GM18873 (cell line): ENCODE data around the gene TNFRSF12A.
A peak's percentile ranks its signal among the peaks of the same experiment; 100 is the strongest.

Experiments
- ATAC-seq: cut with Tn5 transposase; IDR thresholded peaks from one replicate; pipeline ENCODE4 v1.9.1; 2021; ENCODE audit warnings: mild to moderate bottlenecking, moderate library complexity, moderate number of reproducible peaks; ENCODE audit not compliant: unreplicated experiment, low FRiP score

TNFRSF12A gene

DNA sequence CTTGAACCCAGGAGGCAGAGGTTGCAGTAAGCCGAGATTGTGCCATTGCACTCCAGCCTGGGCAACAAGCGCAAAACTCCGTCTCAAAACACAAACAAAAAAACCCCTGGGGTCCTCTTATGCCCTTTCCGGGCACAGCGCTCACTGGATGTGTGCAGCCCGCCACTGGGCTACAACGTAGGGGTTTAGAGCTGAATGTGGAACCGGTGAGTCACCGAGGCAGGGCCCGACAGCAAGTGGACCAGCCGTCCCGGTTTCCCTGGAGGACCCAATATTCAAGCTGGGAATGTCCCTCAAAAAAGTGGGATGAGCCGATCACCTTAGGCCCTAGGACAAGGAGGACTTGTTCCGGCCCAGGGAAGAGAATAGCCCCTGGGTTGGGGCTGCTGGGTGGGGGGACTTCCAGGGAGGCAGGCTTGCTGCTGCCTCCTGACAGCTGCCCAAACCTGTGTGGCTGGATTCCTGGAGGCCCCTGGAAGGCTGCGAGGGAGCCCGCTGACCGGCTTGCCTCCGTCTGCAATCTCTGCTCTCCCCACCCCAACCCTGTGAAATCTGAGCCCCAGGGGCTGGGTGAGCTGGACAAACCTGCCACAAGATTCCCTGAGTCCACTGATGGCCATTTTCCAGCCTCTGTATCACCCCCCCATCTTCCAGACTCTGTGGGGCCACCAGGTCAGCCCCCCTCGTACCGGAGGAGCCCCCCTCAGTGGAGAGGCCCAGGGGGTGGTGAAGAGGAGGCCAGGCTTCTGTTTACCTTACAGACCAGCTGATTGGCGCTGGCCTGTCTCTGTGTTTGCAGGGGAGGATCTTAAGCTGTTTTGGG lies 10.4 kb upstream of the TNFRSF12A start:
- no peak for ATAC-seq

DNA sequence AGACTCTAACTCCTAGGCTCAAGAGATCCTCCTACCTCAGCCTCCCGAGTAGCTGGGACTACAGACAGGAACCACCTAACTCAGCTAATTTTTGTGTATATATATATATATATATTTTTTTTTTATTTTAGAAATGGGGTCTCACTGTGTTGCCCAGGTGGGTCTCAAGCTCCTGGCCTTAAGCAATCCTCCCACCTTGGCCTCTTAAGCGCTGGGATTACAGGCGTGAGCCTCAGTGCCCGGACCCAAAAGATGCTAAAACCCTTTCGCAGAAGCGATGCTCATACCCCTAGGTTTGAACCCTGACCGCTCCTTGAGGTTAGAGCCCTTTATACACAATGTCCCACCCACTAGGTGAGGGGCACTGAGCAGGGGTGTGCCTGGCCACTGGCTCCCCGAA lies 9.7 kb upstream of the TNFRSF12A start:
- no peak for ATAC-seq

DNA sequence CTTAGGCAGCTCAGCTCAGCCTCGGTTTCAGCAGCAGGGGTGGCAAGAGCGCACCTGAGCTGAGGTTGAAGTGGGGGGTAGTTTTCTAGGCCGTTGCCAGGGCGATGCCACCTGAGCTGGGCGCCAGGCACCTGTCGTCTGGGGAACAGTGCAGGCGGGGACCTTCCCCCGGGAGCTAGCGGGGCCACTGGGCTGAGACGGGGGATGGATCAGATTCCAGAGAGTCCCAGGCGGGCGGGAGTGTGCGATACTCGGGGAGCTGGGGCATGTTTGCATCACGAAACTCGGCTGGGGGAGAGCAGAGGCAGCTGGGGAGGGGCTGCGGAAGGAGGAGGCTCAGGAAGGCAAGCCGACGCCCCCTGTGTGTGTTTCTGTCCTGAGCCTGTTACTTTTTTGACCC lies 7.9 kb upstream of the TNFRSF12A start:
- ATAC-seq, result no peak

DNA sequence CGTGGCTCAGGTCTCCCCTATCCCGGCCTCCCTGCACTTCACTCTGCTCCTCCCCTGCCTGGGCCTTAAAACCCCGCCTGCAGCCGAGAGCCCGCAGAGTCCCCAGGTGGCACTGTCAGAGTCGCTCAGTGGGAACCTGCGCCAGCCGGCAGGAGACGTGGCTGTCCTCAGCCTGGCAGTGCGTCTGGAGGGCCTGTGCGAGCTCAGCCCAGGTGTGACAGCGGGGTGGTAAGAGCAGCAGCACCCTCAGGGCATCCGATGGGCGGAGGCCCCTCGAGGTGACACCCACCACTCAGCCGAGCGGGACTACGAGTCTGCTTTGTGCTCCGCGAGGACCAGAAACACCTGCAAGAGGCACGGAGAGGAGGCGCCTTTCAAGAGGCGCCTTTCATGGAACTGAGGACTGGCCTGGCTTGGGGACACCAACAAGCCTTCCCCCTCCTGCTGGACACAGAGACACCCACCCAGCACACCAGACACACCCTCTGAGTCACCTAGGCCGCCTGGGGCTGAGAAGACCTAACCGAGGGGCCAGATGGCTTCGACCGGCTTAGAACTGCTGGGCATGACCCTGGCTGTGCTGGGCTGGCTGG lies 7.2 kb upstream of the TNFRSF12A start, which contains the start of gene CLDN9:
TSS of gene CLDN9 (plus strand) at position 96 of the 593 bp plus-strand sequence. CDS start at position 536, 440 bp downstream.
- ATAC-seq, result no peak

DNA sequence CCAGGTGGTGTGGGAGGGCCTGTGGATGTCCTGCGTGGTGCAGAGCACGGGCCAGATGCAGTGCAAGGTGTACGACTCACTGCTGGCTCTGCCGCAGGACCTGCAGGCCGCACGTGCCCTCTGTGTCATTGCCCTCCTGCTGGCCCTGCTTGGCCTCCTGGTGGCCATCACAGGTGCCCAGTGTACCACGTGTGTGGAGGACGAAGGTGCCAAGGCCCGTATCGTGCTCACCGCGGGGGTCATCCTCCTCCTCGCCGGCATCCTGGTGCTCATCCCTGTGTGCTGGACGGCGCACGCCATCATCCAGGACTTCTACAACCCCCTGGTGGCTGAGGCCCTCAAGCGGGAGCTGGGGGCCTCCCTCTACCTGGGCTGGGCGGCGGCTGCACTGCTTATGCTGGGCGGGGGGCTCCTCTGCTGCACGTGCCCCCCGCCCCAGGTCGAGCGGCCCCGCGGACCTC lies 6.6 kb upstream of the TNFRSF12A start:
- ATAC-seq, result no peak

DNA sequence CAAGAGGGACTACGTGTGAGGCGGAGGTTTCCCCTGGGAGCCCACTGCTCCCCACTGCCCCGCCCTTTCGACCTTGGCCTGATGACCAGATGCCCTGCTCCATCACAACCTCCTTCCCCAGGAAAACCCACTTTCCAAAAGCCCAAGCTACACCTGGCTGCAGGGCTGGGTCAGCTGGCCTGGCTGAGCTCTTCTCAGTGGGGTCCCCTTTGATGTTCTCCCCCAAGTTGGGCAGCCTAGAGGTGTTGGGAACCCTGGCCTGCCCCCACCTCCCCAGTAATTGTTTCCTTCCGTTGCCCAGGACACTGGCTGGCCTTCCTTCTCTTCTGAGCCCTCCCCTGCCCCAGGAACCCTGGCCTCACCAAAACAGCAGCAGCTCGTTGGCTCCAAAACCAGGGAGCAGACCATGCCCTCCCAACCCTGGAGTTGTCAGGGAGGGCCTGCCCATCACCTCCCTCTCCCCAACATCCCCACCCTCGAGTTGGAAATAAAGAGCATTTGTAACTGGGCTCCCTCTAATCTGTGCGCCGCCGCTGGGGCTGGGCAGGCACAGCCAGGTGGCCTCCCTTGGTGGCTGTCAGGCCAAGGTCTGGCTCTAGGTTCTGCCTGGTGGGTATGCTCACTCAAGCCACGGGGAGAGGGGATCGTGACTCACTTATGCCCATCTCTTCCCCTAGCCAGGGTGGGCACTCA lies 6.0 kb upstream of the TNFRSF12A start:
- no peak for ATAC-seq

DNA sequence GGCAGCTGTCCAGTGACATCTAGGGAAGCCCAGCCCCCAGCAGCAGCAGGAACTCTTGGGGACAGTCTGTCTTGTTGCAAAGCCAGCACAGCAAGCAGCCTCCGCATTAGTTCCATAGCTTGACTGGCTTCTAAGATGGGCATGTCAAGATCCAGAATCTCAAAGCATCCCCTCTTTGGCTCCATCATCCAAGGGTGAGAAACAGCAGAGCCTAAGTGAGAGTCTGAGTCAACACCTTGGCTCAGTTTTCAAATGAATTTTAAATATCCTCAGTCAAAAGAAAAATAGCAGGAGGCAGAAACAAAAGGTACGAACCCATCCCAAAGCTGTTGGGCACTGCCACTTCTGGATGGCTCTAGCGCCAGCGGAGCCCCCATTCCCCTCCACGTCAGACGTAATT lies 5.2 kb upstream of the TNFRSF12A start:
- no peak for ATAC-seq

DNA sequence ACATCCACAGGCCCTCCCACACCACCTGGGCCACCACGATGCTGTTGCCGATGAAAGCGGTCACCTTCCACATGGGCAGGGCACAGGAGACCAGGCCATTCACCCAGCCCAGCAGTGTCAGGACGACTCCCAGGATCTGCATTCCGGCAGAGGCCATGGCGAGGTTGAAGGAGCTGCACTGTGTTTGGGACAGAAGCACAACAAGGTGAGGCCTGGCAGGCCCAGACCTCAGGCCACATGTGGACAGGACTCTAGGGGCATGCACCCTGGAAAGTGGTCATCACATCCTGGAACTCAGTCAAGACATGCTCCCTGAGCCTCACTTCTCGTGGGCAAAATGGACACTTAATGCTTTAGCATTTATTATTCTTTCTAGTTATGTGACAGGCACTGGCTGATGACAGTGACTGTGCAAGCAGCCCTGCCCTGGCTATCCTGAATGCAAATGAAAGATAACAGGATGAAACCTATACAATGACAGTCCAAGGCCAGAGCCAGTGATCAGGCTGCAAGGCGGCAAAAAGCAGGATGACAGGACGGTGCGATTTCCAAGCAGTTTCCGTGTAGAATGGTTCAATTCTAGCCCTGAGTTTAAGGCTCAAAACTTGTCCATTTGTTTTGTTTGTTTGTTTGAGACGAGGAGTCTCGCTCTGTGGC lies 4.2 kb upstream of the TNFRSF12A start:
- no peak for ATAC-seq

DNA sequence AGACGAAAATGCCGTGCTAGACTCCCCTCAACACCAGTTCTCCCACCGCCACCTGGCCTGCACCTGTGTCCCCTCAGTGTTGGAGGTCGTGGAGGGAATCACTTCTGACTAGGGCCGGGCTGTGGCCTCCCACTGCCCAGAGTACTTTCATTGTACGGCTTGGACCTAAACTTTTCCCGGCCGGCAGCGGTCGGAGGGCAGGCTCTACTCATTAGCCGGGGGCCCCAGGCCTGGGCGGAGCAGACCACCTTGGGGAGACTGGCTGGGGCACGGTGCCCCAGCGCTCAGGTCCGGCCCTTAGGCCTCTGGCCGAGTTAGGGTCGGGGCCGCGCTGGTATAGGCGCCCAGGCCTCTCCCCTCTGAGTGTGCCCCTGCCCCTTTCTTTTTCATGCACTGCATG lies 2.8 kb upstream of the TNFRSF12A start:
- ATAC-seq, result no peak

DNA sequence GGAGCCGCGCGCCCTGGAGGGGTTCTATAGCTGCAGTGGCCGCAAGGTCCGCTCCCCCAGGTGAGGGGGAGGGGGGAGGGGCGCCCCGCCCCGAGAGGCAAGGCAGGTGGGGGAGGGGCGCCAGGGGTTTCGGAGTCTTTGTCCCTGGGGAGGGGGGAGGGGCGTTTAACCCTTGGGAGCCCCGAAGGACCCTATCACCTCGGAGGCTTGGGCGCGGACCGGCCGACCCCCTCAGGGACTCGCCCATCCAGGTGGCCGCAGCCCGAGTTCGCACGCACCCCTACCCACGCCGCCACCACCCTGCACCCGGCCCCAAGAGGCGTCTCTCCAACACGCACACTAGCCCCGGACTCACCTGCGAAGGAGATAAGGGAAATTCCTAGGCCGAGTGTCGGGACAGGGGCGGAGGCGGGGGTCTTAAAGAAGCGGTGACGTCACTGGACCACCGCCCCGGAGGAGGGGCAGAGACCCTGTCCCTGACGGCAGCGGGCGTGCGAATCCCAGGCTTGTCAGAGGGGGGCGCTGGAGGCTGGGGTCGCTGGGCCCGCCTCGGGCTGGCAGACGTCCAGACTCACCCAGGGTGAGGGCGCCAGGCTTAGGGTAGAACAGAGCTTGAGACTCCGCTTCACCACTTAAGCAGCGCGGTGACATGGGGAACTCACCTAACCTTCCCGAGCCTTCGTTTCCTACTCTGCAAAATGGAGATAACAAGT lies 2.2 kb upstream of the TNFRSF12A start, which contains the start of gene CLDN6:
TSS of gene CLDN6 (minus strand) at position 390 of the 713 bp plus-strand sequence. CDS start 2,162 bp downstream, outside the sequence.
- no peak for ATAC-seq

DNA sequence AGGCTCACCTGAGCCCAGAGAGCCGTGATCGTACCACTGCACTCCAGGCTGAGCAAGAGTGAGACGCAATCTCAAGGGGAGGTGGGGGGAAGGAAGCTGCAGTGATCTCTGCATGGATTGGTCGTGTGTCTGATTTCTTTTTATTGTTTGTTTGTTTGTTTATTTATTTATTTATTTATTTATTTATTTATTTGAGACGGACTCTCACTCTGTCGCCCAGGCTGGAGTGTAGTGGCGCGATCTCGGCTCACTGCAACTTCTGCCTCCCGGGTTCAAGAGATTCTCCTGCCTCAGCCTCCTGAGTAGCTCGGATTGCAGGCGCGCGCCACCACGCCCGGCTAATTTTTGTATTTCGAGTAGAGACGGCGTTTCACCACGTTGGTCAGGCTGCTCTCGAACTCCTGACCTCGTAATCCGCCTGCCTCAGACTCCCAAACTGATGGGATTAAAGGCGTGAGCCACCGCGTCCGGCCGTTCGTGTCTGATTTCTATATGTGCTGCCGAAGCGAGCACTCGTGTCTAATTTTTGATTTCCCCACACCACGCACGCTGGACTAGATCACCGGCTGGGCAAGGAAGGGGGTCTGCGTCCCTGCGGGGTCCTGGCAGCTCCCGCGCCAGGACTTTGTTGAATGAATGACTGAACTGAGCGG lies 448 bp upstream of the TNFRSF12A start:
- ATAC-seq, result no peak

DNA sequence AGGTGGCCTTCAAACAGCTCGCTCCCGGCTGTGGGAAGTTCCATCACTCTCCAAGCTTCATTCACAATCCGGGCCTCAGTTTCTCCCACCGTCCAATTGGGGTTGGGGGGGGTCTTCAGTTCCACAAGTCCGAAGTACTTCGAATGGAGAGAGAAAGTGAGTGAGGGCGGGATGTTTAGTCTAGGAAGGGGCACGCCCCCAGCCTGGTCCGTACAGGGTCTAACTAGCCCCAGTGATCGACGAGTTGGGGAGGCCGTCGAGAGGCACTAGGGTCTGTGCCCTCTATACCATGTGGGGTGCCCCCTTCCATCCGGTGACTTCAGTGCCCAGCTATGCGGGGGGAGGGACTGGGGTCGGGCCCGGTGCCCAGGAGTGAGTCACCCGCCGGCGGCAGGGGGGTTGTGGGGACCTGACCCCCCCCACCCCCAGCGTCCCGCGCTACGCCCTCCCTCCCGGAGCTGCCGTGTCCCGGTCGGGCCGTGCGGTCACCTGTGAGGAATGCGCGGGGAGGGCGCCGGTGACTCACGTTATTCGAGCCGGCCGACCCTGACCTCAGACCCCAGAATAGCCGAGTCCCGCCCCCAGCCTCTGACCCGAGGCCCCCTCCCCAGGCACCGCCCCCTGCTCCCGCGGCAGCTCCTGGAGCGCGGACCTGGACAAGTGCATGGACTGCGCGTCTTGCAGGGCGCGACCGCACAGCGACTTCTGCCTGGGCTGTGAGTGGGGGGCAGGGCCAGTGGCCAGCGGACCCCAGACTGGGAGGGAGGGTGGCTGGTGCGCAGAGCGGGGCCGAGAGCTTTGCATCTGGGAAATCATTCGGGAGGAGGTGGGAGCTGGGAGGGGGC lies 658 bp downstream of the TNFRSF12A start:
- ATAC-seq, result no peak

DNA sequence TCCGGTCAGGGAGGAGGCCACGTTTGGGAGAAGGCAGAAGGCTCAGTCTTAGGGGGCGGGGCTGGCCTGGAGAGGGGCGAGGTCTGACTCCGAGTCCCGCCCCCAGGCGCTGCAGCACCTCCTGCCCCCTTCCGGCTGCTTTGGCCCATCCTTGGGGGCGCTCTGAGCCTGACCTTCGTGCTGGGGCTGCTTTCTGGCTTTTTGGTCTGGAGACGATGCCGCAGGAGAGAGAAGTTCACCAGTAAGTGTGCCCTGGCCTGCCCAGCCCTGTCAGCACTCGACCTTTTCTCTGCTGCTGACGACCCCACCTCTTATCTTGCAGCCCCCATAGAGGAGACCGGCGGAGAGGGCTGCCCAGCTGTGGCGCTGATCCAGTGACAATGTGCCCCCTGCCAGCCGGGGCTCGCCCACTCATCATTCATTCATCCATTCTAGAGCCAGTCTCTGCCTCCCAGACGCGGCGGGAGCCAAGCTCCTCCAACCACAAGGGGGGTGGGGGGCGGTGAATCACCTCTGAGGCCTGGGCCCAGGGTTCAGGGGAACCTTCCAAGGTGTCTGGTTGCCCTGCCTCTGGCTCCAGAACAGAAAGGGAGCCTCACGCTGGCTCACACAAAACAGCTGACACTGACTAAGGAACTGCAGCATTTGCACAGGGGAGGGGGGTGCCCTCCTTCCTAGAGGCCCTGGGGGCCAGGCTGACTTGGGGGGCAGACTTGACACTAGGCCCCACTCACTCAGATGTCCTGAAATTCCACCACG lies 1.5 kb downstream of the TNFRSF12A start:
- no peak for ATAC-seq

DNA sequence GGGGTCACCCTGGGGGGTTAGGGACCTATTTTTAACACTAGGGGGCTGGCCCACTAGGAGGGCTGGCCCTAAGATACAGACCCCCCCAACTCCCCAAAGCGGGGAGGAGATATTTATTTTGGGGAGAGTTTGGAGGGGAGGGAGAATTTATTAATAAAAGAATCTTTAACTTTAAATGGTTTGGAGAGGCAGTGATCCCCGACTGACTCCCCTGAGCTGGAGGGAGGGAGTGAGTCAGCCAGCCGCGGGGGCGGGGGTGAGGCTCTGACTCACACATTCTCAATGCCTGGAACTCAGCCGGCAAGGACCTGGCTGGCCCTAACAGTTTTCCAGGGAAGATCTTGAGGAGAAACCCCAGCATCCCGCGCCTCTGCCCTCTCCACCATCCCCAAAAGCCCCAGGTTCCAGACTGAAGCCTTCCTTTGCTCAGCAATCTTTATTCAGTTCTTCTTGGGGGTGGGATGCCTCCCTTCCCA lies 2.1 kb downstream of the TNFRSF12A start:
- no peak for ATAC-seq

DNA sequence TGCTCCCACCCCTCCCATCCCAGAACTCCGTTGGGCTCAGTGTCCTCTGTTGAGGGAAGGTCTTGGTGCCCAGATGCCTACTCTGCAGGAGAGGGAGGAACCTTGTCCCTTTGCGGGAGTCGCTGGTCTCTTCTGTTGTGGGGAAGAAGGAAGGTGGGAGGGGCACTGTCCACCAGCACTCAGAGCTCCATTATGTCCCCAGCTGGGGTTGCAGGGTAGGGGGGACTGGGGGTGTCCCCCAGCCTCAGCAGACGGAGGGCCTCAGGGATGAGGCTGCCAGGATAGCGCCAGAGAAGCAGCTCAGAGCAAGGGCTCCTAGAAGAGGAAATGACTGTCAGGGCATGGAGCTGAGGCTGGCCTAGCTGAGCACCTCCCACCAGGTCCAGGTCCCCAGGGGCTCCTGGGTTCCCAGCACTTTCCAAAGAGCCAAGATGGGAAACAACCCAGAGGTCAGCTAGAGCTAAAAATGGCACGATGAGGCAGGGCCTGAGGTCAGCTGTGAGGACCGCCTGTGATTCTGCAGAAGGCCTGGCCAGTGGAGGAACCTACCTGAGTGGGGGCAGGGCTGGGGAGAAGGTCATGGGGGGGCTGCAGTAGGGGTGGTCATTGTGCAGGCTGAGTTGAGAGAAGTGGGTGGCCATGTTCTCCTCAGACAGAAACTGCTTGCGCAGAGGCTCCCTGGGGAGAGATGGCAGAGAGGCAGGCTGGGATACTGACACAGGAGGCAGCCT lies 2.7 kb downstream of the TNFRSF12A start:
- no peak for ATAC-seq

DNA sequence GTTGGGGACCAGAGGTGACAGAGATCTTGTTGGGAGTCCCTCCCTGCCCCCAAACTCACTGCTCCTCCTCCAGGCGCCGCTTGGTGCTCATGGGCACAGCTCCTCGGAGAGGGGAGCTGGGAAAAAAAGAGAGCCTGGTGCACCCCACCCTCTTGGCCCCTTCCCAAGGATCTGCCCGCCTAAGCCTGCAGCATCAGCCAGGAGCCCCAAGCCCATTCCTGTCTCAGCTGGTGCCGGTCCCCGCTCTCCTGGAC lies 3.2 kb downstream of the TNFRSF12A start:
- ATAC-seq, result no peak

DNA sequence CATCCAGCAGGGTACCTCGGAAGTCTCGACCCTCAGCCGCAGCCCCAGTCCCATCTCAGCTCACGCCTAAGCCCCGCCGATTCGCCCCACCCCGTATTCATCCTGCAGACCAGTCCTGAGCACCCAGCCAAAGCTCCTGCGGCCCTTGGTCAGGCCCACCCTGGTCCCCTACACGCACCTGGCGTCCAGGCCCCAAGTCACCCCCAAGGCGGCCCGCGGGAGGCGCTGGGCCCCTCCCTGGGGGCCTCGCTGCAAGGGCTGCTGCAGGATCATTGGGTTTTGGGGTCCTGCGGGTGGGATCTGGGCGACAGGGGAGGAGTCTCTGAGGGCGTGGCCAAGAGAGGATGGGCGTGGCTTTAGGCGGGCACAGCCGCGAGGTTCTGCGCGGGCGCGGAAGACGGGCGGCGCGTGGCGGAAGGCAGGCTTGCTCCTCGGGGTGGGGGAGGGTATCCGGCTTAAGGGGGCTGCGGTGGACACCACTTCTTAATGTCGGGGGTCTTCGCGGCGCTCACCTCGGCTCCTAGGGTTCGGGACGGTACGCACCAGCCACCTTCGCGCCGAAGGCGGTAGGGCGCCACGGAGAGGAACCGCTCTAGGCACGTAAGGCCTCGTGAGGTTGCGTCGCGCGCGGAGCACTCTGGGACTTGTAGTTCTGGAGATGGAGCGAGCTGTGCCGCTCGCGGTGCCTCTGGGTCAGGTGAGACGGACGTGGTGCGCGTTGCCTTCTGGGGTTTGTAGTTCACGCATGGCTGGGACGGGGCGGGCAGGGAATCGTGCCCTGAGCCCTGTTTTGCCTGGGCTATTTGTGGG lies 3.7 kb downstream of the TNFRSF12A start, which contains the start of the genes HCFC1R1 and THOC6:
TSS of gene HCFC1R1 (minus strand) at position 274 of the 810 bp plus-strand sequence. CDS start at position 273, 1 bp downstream.
TSS of gene THOC6 (plus strand) at position 367 of the 810 bp plus-strand sequence. CDS start at position 659, 292 bp downstream.
- ATAC-seq, result peak; percentile 68
